SH-SY5Y (cell line): ENCODE data around the gene TYMS.

Experiments
- GATA2 ChIP-seq: IDR thresholded peaks from 2 replicates; pipeline ENCODE4 v1.6.1; 2011; ENCODE audit warnings: mild to moderate bottlenecking, low read depth, low read length
- GATA3 ChIP-seq: IDR thresholded peaks from 2 replicates; pipeline ENCODE4 v1.6.1; 2011; ENCODE audit warnings: low read depth, mild to moderate bottlenecking, low read length, moderate library complexity

Gene TYMS

GRCh38 chr18:708096-708495 is 50.6 kb downstream of the TYMS start:
- TF ChIP-seq GATA3 (no peak), GATA2 (no peak)

- TF ChIP-seq GATA2 = no peak
- no peak for TF ChIP-seq GATA3
These were observed 52.3 kb downstream of the TYMS start for GRCh38 chr18:709771-710170.

GRCh38 chr18:710418-711300 is 53.2 kb downstream of the TYMS start:
- TF ChIP-seq GATA3 (no peak), GATA2 (no peak)

GRCh38 chr18:711310-711656 is 53.8 kb downstream of the TYMS start:
- TF ChIP-seq GATA3 (no peak), GATA2 (no peak)

- TF ChIP-seq GATA2 (no peak), GATA3 (no peak)
These were observed 54.4 kb downstream of the TYMS start for GRCh38 chr18:711657-712400.

GRCh38 chr18:712401-713134 is 55.1 kb downstream of the TYMS start, which contains the start of gene ENOSF1:
Gene ENOSF1 (minus strand): TSS chr18:712630. CDS start chr18:712587, 43 bp downstream.
- TF ChIP-seq GATA2 (no peak), GATA3 (no peak)

GRCh38 chr18:713135-713490 is 55.7 kb downstream of the TYMS start:
- TF ChIP-seq GATA2 (no peak), GATA3 (no peak)

- TF ChIP-seq GATA3 (no peak), GATA2 (no peak)
These were observed 58.2 kb downstream of the TYMS start for GRCh38 chr18:715626-716025.

GRCh38 chr18:717003-717402 is 59.5 kb downstream of the TYMS start:
- no peak for TF ChIP-seq GATA3
- TF ChIP-seq GATA2 = no peak
